ENCODE measurements around the gene TTLL11. TPM values are rescaled to one million over a fixed set of nuclear protein-coding genes. Genes with fewer than 3 reads are reported as not detected.

The TTLL11 gene
- total RNA-seq, 1 donor from 2014 or later: 3.6 TPM

GRCh38 chr9:122084026-122084675, 9.0 kb downstream of the TTLL11 start:
- ChIA-PET CTCF (no interaction called here), POLR2A (no interaction called here)
- Mint-ChIP-seq H3K36me3 (ENCODE audit: low read depth) (no peaks in the 10 kb centered on the region), H3K4me1 (peaks cover 2% of the 10 kb centered on the region), H3K9me3 (no peaks in the 10 kb centered on the region), H3K27ac (no peak overlapping the region), H3K4me3 (no peak overlapping the region), H3K27me3 (no peaks in the 10 kb centered on the region)
- DNase-seq (no peak), ATAC-seq (ENCODE audit: low read depth) (no peak)
- intact Hi-C loops (cut with micrococcal nuclease): no loop called here
- no peak for TF ChIP-seq CTCF (IDR thresholded peaks at IDR 0.05)

GRCh38 chr9:122080986-122081385, 12.1 kb downstream of the TTLL11 start:
- DNase-seq (no peak), ATAC-seq (ENCODE audit: low read depth) (no peak)
- Mint-ChIP-seq H3K9me3 (peaks cover 5% of the 10 kb centered on the region), H3K27ac (no peak overlapping the region), H3K4me1 (no peaks in the 10 kb centered on the region), H3K27me3 (no peaks in the 10 kb centered on the region), H3K4me3 (no peak overlapping the region), H3K36me3 (ENCODE audit: low read depth) (peaks cover 5% of the 10 kb centered on the region)
- CTCF ChIA-PET: no interaction called here
- POLR2A ChIA-PET: no interaction called here
- intact Hi-C loops (cut with micrococcal nuclease): no loop called here
- TF ChIP-seq CTCF (IDR thresholded peaks at IDR 0.05): no peak

GRCh38 chr9:122078557-122078956, 14.6 kb downstream of the TTLL11 start:
- Mint-ChIP-seq H3K4me3 (no peak overlapping the region), H3K36me3 (ENCODE audit: low read depth) (peaks cover 5% of the 10 kb centered on the region), H3K4me1 (no peaks in the 10 kb centered on the region), H3K27me3 (no peaks in the 10 kb centered on the region), H3K27ac (no peak overlapping the region), H3K9me3 (peaks cover 5% of the 10 kb centered on the region)
- DNase-seq (no peak), ATAC-seq (ENCODE audit: low read depth) (no peak)
- ChIA-PET POLR2A (no interaction called here), CTCF (interaction anchor here (0.6 to 2.4 kb wide), 2 partner anchors 21 to 269 kb away, joined by 3 to 10 read pairs; no protein-coding TSS in a partner anchor)
- intact Hi-C loops (cut with micrococcal nuclease): no loop called here
- TF ChIP-seq CTCF (IDR thresholded peaks at IDR 0.05): no peak

- DNase-seq: no peak
- Mint-ChIP-seq H3K27ac (no peak overlapping the region), H3K4me1 (no peaks in the 10 kb centered on the region), H3K27me3 (no peaks in the 10 kb centered on the region), H3K4me3 (no peak overlapping the region), H3K9me3 (peaks cover 5% of the 10 kb centered on the region), H3K36me3 (ENCODE audit: low read depth) (peaks cover 5% of the 10 kb centered on the region)
- intact Hi-C loops (cut with micrococcal nuclease): no loop called here
- no peak for TF ChIP-seq CTCF (IDR thresholded peaks at IDR 0.05)
- ATAC-seq (ENCODE audit: low read depth): no peak
- POLR2A ChIA-PET: no interaction called here
- CTCF ChIA-PET: no interaction called here
Observed at GRCh38 chr9:122076773-122077172, 16.3 kb downstream of the TTLL11 start.

- no peak for DNase-seq
- POLR2A ChIA-PET: no interaction called here
- CTCF ChIA-PET: no interaction called here
- Mint-ChIP-seq H3K36me3 (ENCODE audit: low read depth) (peaks cover 5% of the 10 kb centered on the region), H3K27ac (no peak overlapping the region), H3K9me3 (peaks cover 5% of the 10 kb centered on the region), H3K4me3 (no peak overlapping the region), H3K4me1 (no peaks in the 10 kb centered on the region), H3K27me3 (no peaks in the 10 kb centered on the region)
- ATAC-seq (ENCODE audit: low read depth): no peak
- no peak for TF ChIP-seq CTCF (IDR thresholded peaks at IDR 0.05)
- intact Hi-C loops (cut with micrococcal nuclease): no loop called here
Observed at GRCh38 chr9:122076117-122076516, 17.0 kb downstream of the TTLL11 start.

Measured in activated B cell treated with CpG ODN at 0.5 μM for 24 hours (primary cell).